ENCODE results near the gene C1QTNF5. TPM values are rescaled to one million over a fixed set of nuclear protein-coding genes. Genes with fewer than 3 reads are reported as not detected.

The C1QTNF5 gene
- total and polyA plus RNA-seq, 7 experiments from 2014 or later: not detected

- ChIA-PET POLR2A (interaction anchor here (0.5 to 1.9 kb wide), 2 partner anchors 26 to 810 kb away, joined by 4 to 6 read pairs; no protein-coding TSS in a partner anchor), CTCF (interaction anchor here (0.8 to 4.1 kb wide), 7 partner anchors 8 to 25 kb away, joined by 3 to 34 read pairs (median 3); no protein-coding TSS in a partner anchor)
- peak; percentile 99 for ATAC-seq
- Mint-ChIP-seq H3K4me1 (peaks cover 0 to 13% (median 5%) of the 10 kb centered on the region in 7 donors), H3K27ac (peak within 1 kb of the TSS in 1 of 9 donors; percentile 87), H3K9me3 (peaks cover 0 to 2% (median 0%) of the 10 kb centered on the region in 11 donors), H3K36me3 (no peaks in the 10 kb centered on the region), H3K27me3 (peaks cover 0 to 9% (median 0%) of the 10 kb centered on the region in 5 donors), H3K4me3 (no peak within 1 kb of the TSS)
- Histone ChIP-seq H3K27ac (ENCODE audit: low read depth, low read length) (peak within 1 kb of the TSS; percentile 71), H3K36me3 (ENCODE audit: control insufficient read depth in 2 of 3, insufficient read depth in 3 of 3, low read length in 3 of 3) (no peaks in the 10 kb centered on the region), H3K27me3 (ENCODE audit: control insufficient read depth in 2 of 2, insufficient read depth in 2 of 2, low read length in 2 of 2) (no peaks in the 10 kb centered on the region), H3K9me3 (ENCODE audit: control insufficient read depth in 2 of 3, low read length in 3 of 3) (no peaks in the 10 kb centered on the region), H3K4me3 (ENCODE audit: low read length) (peak within 1 kb of the TSS; percentile 81), H3K4me1 (ENCODE audit: control insufficient read depth in 2 of 2, insufficient read depth in 2 of 2, low read length in 2 of 2) (peaks cover 9 to 14% of the 10 kb centered on the region in 2 donors)
- DNase-seq: peak; percentile 94 to 98 (median 97)
- intact Hi-C loops (cut with micrococcal nuclease): loop anchor here (1.0 to 5.0 kb wide), 7 partner anchors 17 to 1564 kb away; partner anchors contain the start of genes RNF26 (in 2 of the 2), HYOU1 (in 1 of the 2) and NECTIN1 (in 1 of the 2)
Measured at GRCh38 chr11:119381181-119381988, 40.7 kb upstream of the C1QTNF5 start, which contains the start of gene USP2. TSS of gene USP2 (minus strand) at chr11:119381690. CDS start at chr11:119373480, 8,210 bp downstream.

- no peak for ATAC-seq
- no peak overlapping the region for H3K4me3 Mint-ChIP-seq
- POLR2A ChIA-PET: interaction anchor here (0.5 to 1.9 kb wide), 2 partner anchors 25 to 809 kb away, joined by 4 to 6 read pairs; no protein-coding TSS in a partner anchor
- CTCF ChIA-PET: interaction anchor here (0.8 to 4.1 kb wide), 7 partner anchors 8 to 25 kb away, joined by 3 to 34 read pairs (median 3); no protein-coding TSS in a partner anchor
- H3K9me3 Mint-ChIP-seq: peaks cover 0 to 2% (median 0%) of the 10 kb centered on the region in 11 donors
- H3K27ac ChIP-seq (ENCODE audit: low read depth, low read length): peak overlapping the region; percentile 71
- peak overlapping the region in 1 of 9 donors; percentile 87 for H3K27ac Mint-ChIP-seq
- H3K36me3 Mint-ChIP-seq: no peaks in the 10 kb centered on the region
- peak in 1 of 9 donors; percentile 14 for DNase-seq
- peaks cover 0 to 9% (median 0%) of the 10 kb centered on the region in 5 donors for H3K27me3 Mint-ChIP-seq
- intact Hi-C loops (cut with micrococcal nuclease): loop anchor here (1.0 to 5.0 kb wide), 7 partner anchors 17 to 1564 kb away; partner anchors contain the start of genes RNF26 (in 2 of the 2), HYOU1 (in 1 of the 2) and NECTIN1 (in 1 of the 2)
- H3K27me3 ChIP-seq (ENCODE audit: control insufficient read depth in 2 of 2, insufficient read depth in 2 of 2, low read length in 2 of 2): no peaks in the 10 kb centered on the region
- H3K4me3 ChIP-seq (ENCODE audit: low read length): peak overlapping the region; percentile 81
- no peaks in the 10 kb centered on the region for H3K36me3 ChIP-seq (ENCODE audit: control insufficient read depth in 2 of 3, insufficient read depth in 3 of 3, low read length in 3 of 3)
- peaks cover 9 to 14% of the 10 kb centered on the region in 2 donors for H3K4me1 ChIP-seq (ENCODE audit: control insufficient read depth in 2 of 2, insufficient read depth in 2 of 2, low read length in 2 of 2)
- peaks cover 0 to 13% (median 5%) of the 10 kb centered on the region in 7 donors for H3K4me1 Mint-ChIP-seq
- no peaks in the 10 kb centered on the region for H3K9me3 ChIP-seq (ENCODE audit: control insufficient read depth in 2 of 3, low read length in 3 of 3)
Measured at GRCh38 chr11:119380827-119381180, 40.1 kb upstream of the C1QTNF5 start.

GRCh38 chr11:119380160-119380826 lies 39.6 kb upstream of the C1QTNF5 start:
- Mint-ChIP-seq H3K27ac (no peak overlapping the region), H3K36me3 (no peaks in the 10 kb centered on the region), H3K9me3 (peaks cover 0 to 2% (median 0%) of the 10 kb centered on the region in 11 donors), H3K27me3 (peaks cover 0 to 9% (median 0%) of the 10 kb centered on the region in 5 donors), H3K4me1 (peaks cover 0 to 13% (median 5%) of the 10 kb centered on the region in 7 donors), H3K4me3 (peak overlapping the region in 1 of 10 donors; percentile 11)
- Histone ChIP-seq H3K9me3 (ENCODE audit: control insufficient read depth in 2 of 3, low read length in 3 of 3) (no peaks in the 10 kb centered on the region), H3K4me1 (ENCODE audit: control insufficient read depth in 2 of 2, insufficient read depth in 2 of 2, low read length in 2 of 2) (peaks cover 9 to 14% of the 10 kb centered on the region in 2 donors), H3K27me3 (ENCODE audit: control insufficient read depth in 2 of 2, insufficient read depth in 2 of 2, low read length in 2 of 2) (no peaks in the 10 kb centered on the region), H3K27ac (ENCODE audit: low read depth, low read length) (no peak overlapping the region), H3K4me3 (ENCODE audit: low read length) (no peak overlapping the region), H3K36me3 (ENCODE audit: control insufficient read depth in 2 of 3, insufficient read depth in 3 of 3, low read length in 3 of 3) (no peaks in the 10 kb centered on the region)
- DNase-seq: no peak
- POLR2A ChIA-PET: interaction anchor here (0.5 to 1.9 kb wide), 2 partner anchors 25 to 809 kb away, joined by 4 to 6 read pairs; no protein-coding TSS in a partner anchor
- CTCF ChIA-PET: interaction anchor here (0.8 to 4.1 kb wide), 8 partner anchors 10 to 24 kb away, joined by 3 to 34 read pairs (median 4); no protein-coding TSS in a partner anchor
- ATAC-seq: no peak
- intact Hi-C loops (cut with micrococcal nuclease): loop anchor here in 1 of 2 donors (5.0 kb wide), 1 partner anchor 1563 kb away; no protein-coding TSS in a partner anchor

DNA sequence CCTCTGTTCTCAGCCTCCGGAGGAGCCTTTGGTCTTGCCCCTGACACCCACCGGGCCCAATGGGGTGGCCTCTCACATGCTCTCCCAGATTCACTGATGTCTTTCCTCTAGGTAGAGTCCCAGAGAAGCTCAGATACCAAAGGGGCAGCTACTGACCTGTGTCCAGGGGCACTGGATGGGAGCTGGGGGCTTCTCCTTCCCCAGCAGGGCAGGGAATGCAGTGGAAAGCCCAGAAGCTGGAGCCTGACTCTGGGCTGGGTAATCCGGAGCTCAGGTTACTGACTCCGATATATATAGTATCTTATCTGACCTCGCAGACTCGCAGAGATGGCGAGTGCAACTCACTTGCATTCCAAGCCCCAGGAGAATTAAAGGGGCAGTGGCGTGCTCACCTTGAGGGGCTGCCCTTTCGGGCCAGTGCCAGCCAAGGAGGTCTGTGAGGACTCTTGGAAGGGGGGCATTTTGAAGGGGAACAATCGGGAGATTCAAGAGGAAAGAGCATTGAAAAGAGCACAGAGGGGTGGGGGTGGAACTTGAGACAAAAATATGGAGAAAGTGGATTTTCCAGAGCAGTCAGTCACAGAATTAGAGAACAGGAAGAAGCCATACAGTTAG lies 38.3 kb upstream of the C1QTNF5 start:
- Histone ChIP-seq H3K4me3 (ENCODE audit: low read length) (no peak overlapping the region), H3K4me1 (ENCODE audit: control insufficient read depth in 2 of 2, insufficient read depth in 2 of 2, low read length in 2 of 2) (peaks cover 10 to 14% of the 10 kb centered on the region in 2 donors), H3K9me3 (ENCODE audit: control insufficient read depth in 2 of 3, low read length in 3 of 3) (no peaks in the 10 kb centered on the region), H3K36me3 (ENCODE audit: control insufficient read depth in 2 of 3, insufficient read depth in 3 of 3, low read length in 3 of 3) (no peaks in the 10 kb centered on the region), H3K27me3 (ENCODE audit: control insufficient read depth in 2 of 2, insufficient read depth in 2 of 2, low read length in 2 of 2) (no peaks in the 10 kb centered on the region), H3K27ac (ENCODE audit: low read depth, low read length) (no peak overlapping the region)
- H3K36me3 Mint-ChIP-seq: no peaks in the 10 kb centered on the region
- H3K27ac Mint-ChIP-seq: peak overlapping the region in 5 of 9 donors; percentile 6 to 67 (median 36)
- DNase-seq (no peak), ATAC-seq (no peak)
- H3K4me1 Mint-ChIP-seq: peaks cover 0 to 16% (median 5%) of the 10 kb centered on the region in 7 donors
- H3K27me3 Mint-ChIP-seq: peaks cover 0 to 9% (median 0%) of the 10 kb centered on the region in 5 donors
- CTCF ChIA-PET: interaction anchor here (1.2 to 1.6 kb wide), 2 partner anchors 11 to 23 kb away, joined by 3 to 5 read pairs; no protein-coding TSS in a partner anchor
- POLR2A ChIA-PET: no interaction called here
- H3K9me3 Mint-ChIP-seq: peaks cover 0 to 2% (median 0%) of the 10 kb centered on the region in 11 donors
- intact Hi-C loops (cut with micrococcal nuclease): no loop called here
- H3K4me3 Mint-ChIP-seq: peak overlapping the region in 3 of 10 donors; percentile 14 to 50 (median 48)

- Histone ChIP-seq H3K4me3 (ENCODE audit: low read length) (no peak overlapping the region), H3K9me3 (ENCODE audit: control insufficient read depth in 2 of 3, low read length in 3 of 3) (no peaks in the 10 kb centered on the region), H3K27me3 (ENCODE audit: control insufficient read depth in 2 of 2, insufficient read depth in 2 of 2, low read length in 2 of 2) (no peaks in the 10 kb centered on the region), H3K4me1 (ENCODE audit: control insufficient read depth in 2 of 2, insufficient read depth in 2 of 2, low read length in 2 of 2) (peaks cover 14 to 18% of the 10 kb centered on the region in 2 donors), H3K27ac (ENCODE audit: low read depth, low read length) (no peak overlapping the region), H3K36me3 (ENCODE audit: control insufficient read depth in 2 of 3, insufficient read depth in 3 of 3, low read length in 3 of 3) (no peaks in the 10 kb centered on the region)
- Mint-ChIP-seq H3K4me3 (no peak overlapping the region), H3K4me1 (peaks cover 0 to 22% (median 9%) of the 10 kb centered on the region in 7 donors), H3K36me3 (no peaks in the 10 kb centered on the region), H3K9me3 (peaks cover 0 to 2% (median 0%) of the 10 kb centered on the region in 11 donors), H3K27me3 (peaks cover 0 to 9% (median 0%) of the 10 kb centered on the region in 5 donors), H3K27ac (peak overlapping the region in 4 of 9 donors; percentile 19 to 67 (median 47))
- DNase-seq (no peak), ATAC-seq (no peak)
- ChIA-PET POLR2A (no interaction called here), CTCF (interaction anchor here (1.6 kb wide), 1 partner anchor 22 kb away, joined by 5 read pairs; no protein-coding TSS in a partner anchor)
- intact Hi-C loops (cut with micrococcal nuclease): no loop called here
Measured at GRCh38 chr11:119377961-119378667, 37.4 kb upstream of the C1QTNF5 start.
